HG03108 (cell line): Measurements from ENCODE around the gene OPRD1.
A peak's percentile ranks its signal among the peaks of the same experiment; 100 is the strongest.
"Not testable (repeated sequence)": the region's sequence is repeated elsewhere in the genome, so short reads cannot be mapped to it uniquely, and the experiment has no call there.

Experiments
- ATAC-seq: cut with Tn5 transposase; IDR thresholded peaks from one replicate; pipeline ENCODE4 v1.9.1; 2021; ENCODE audit warnings: moderate library complexity; ENCODE audit not compliant: unreplicated experiment

Gene OPRD1

DNA sequence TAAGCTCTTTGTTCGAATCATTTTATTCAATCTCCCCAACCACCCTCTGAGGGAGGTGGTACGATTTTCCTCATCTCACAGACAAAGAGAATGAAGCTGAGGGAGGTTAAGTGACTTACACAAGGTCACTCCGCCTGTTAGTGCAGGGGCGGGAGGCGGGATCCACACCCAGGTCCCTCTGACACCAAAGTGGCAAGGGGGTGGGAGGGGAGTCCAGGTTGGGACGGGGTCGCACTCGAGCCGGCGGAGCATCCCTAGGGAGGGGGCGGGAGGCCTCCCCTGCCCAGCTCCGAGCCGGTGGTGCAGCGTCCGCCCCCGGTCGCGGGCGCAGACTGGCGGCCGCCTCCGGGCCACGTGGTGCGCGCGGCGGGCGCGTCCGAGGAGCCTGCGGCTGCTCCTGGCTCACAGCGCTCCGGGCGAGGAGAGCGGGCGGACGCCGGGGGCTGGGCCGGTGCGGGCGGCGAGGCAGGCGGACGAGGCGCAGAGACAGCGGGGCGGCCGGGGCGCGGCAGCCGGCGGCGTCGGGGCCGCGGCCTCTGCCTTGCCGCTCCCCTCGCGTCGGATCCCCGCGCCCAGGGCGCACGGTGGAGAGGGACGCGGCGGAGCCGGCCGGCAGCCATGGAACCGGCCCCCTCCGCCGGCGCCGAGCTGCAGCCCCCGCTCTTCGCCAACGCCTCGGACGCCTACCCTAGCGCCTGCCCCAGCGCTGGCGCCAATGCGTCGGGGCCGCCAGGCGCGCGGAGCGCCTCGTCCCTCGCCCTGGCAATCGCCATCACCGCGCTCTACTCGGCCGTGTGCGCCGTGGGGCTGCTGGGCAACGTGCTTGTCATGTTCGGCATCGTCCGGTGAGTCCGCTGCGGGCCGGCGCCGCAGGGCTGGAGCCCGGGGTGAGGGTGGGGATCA is at the start of gene OPRD1:
Gene OPRD1, plus strand, starts transcription at position 405 of the 903 bp plus-strand sequence. Its CDS starts 214 bp downstream, at position 619.
- ATAC-seq, result no peak

DNA sequence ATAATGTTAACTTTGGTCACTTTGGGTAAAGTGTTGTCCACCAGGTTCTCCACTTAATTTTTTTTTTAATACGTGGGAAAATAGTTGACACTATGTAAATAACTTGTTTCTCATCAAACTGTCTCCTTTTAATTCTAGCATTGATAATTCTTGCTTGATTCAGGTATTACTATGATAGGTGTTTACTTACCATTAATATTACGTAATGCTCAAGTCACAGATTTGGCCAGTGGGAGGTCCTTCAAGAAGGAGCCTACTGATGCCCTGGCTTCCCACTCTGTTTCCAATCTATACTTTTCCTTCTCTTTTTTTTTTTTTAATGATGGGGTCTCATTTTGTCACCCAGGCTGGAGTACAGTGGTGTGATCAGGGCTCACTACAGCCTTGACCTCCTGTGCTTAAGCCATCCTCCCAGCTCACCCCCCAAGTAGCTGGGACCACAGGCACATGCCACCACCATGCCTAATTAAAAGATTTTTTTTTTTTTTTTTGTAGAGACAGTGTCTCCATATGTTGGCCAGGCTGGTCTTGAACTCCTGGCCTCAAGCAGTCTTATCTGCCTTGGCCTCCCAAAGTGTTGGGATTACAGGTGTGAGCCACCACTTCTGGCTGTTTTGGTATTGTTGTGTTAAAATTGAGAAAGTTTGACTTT is 45.3 kb upstream of the OPRD1 start:
- no peak for ATAC-seq

- no peak for ATAC-seq
Measured at GRCh38 chr1:28770601-28771165, 41.3 kb upstream of the OPRD1 start.

GRCh38 chr1:28771921-28772320 is 40.0 kb upstream of the OPRD1 start:
- ATAC-seq, result not testable (repeated sequence)

- ATAC-seq, result no peak
Measured at GRCh38 chr1:28773105-28773504, 38.9 kb upstream of the OPRD1 start.

- peak; percentile 61 for ATAC-seq
Measured at GRCh38 chr1:28775121-28775942, 36.6 kb upstream of the OPRD1 start.

DNA sequence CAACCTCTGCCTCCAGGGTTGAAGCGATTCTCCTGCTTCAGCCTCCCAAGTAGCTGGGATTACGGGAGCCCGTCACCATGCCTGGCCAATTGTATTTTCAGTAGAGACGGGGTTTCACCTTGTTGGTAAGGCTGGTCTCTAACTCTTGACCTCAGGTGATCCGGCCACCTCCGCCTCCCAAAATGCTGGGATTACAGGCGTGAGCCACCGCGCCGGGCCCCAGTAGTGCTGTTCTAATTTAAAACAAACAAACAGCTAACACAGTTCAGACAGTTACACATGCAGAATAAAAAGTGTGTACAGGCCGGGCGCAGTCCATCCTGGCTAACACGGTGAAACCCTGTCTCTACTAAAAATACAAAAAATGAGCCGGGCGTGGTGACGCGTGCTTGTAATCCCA is 35.6 kb upstream of the OPRD1 start:
- ATAC-seq, result no peak

DNA sequence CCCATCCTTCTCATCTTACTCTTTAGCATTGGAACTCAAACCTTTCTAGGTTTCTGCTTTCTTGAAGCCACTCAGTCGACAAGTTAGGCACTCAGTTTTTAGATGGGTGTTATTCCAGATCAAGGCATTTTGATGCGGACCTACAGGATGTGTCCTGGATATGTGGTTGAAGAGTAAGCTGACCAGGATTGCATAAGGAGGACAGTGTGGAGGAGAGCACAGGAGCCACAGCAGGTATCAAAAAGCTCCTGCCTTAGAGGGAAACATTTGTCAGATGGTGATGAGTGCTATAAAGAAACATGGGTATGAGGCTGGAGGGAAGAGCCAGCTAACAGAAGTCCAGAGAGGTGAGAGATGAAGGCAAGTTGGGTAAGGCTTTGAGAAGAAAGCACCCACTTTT is 33.9 kb upstream of the OPRD1 start:
- no peak for ATAC-seq

- ATAC-seq, result no peak
Measured at GRCh38 chr1:28779751-28780408, 32.1 kb upstream of the OPRD1 start.

DNA sequence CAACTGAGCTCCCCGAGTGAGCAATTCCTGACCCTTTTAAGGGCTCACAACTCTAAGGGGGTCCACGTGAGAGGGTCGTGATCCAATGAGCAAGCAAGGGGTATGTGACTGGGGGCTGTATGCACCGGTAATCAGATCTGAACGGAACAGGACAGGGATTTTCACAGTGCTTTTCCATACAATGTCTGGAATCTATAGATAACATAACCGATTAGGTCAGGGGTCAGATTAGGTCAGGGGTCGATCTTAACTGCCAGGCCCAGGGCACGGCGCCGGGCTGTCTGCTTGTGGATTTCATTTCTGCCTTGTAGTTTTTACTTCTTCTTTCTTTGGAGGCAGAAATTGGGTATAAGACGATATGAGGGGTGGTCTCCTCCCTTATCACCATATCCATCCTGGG is 30.7 kb upstream of the OPRD1 start:
- no peak for ATAC-seq

DNA sequence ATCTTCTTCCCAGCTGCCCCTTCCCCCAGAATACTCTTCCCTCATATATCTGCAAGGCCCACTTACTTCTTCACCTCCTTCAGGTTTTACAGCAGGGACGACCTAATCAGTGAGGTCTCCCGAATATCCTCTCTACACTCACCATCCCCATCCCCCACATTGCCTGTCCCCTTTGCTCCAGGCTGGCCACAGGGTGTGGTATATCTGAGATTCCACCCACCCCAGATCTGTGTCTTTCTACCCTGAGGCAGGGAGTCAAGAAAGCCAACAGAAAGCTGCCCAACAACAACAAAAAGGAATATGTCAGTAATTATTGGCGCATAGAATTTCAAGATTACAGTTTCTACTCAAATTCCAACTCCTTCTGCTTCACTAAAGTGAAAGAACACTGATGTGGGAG is 30.0 kb upstream of the OPRD1 start:
- ATAC-seq, result no peak

- no peak for ATAC-seq
Measured at GRCh38 chr1:28783363-28783762, 28.6 kb upstream of the OPRD1 start.

DNA sequence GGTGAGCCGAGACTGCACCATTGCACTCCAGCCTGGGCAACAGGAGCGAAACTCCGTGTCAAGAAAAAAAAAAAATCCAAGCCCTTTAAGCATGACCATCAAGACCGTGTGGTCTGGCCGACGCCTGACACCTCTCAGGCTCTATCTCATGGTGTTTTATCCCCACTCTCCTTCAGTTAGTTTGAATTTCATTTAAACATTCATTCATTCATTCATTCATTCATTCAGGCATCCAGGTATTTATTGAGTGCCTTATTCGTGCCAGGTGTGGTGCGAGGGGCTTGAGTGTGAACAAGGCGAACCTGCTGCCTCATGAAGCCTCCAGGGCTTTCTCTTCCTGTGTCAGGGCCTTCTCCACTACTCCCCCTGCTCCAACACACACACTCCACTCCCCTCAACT is 22.6 kb upstream of the OPRD1 start:
- ATAC-seq, result no peak

DNA sequence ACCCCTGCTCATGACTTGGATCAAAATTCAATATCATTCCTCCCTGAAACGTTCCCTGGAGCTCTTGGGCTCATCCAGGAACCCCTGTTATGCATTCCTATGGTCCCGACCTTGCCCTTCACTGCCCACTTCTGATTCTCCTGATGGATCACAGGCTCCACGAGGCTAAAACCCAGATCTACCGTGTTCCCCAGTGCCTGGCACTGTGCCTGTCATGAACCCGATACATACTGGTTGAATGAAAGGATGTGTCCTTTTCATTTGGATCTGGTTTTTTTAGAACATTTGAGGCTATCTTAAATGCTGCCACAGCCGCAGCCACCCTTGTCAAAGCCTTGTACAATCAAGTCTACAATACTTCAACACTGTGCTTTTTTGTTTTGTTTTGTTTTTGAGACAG is 22.2 kb upstream of the OPRD1 start:
- ATAC-seq, result no peak

GRCh38 chr1:28790377-28791035 is 21.5 kb upstream of the OPRD1 start:
- no peak for ATAC-seq

GRCh38 chr1:28791929-28792328 is 20.0 kb upstream of the OPRD1 start:
- ATAC-seq, result not testable (repeated sequence)

DNA sequence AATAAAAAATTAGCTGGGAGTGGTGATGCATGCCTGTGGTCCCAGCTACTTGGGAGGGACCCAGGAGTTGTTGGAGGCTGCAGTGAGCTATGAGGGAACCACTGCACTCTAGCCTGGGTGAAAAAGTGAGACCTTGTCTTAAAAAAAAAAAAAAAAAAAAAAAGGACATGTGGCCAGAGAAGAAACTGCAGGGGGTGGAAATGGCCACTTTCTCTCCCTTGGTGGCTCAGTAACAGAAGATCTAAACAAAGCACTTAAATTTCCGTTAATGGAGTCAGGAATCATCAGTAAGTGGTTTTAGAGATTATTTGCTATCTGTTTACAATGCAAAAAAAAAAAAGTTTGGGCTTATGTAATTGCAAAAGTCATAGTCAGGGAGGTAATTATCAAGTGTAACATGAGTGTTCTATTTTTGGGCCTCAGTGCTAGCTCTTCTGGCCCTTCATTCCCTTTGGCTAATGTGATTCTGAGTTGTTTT is 19.3 kb upstream of the OPRD1 start:
- ATAC-seq, result no peak

DNA sequence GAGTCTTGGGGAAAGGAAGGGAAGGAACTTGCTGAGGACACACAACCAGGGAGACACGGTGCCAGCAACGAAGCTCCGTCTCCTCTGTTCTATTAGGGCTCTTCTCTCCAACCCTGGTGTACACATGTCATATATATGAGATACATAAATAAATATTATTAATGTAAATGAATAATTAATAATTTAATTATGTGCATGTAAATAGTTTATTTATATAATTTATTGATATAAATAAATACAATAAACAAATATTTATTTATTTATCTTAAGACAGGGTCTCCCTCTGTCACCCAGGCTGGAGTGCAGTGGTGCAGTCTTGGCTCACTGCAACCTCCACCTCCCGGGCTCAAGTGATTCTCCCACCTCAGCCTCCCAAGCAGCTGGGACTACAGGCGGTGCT is 17.4 kb upstream of the OPRD1 start:
- not testable (repeated sequence) for ATAC-seq

DNA sequence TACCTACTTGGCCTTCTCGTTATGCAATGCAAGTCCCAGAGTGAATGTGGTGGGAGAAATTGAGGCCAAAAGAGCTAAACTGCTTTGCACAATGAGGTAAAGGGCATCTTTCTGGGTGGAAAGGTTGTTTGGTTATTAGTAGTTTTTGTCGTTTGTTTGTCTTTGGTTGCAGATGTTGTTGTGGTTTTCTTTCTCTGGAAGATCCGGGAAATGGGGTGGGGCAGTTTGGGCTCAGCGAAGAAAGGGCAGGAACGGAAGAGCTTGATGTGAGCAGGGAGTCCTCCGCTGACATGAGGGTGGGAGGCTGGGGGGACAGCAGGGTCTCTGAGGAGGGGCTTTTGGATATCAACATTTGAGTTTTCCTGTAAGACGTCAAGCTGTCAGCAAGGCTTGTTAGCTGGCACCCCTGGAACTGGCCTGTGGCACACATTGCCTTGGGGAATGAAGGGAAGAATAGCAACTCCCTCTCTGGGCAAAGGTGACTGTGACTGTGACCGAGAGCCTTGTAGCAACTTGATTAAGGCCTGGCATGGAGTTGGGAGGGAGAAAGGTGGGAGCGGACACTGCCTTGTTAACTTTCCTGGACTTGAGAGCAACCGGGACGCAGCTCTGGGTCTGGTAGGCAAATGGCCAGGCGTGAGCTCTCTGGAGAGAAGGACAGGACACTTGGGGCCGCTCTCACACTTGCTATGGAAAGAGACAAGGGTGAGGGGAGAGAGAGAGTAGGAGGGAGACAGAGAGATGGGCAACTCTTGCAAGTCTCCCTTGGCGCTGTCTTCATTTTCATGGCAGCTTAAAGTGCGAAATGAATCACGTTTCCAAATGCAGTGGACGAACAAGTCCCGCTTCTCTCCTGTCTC is 15.4 kb upstream of the OPRD1 start:
- ATAC-seq, result no peak
